ENCODE results near the gene FOXP1.

FOXP1 gene

DNA sequence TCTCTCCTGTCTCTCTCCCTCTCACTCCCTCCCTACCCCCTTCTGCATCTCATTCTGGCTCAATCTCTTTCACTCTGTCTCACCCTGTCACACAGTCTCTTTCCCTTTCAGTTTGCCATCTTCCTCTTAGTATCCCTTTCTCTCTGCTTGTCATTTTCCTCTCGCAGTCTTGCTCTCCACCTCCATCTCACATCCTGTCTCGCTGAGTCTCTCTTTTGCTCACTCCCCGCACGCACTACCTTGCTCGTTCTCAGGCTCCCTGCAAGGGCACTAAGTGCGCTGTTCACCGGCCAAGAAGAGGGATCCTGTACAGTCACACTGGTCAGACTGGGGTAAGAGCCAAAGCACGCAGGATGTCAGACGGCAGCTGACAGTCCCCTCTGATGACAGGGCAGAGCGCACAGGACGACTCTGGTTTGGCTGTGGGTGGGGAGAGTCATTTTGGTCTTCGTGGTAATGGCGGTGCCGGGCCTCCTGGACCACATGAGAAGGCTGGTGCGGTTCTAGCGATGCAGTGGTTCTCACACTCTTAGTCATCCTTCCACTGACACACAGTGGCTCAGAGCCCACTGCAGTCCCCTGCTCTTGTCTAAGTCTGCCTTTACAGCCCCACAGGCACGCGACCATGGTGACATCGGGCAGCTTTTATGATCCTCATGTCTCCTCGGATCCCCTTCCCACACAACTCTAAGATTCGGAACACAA, 356.8 kb downstream of the FOXP1 start:
- Histone ChIP-seq H3K4me1 (ENCODE audit: control insufficient read depth, insufficient read depth, low read length) (peaks cover 19% of the 10 kb centered on the region), H3K9ac (ENCODE audit: low read depth, low read length) (no peak overlapping the region), H3K27me3 (ENCODE audit: control insufficient read depth, insufficient read depth, low read length) (no peaks in the 10 kb centered on the region), H3K36me3 (ENCODE audit: control insufficient read depth, insufficient read depth, low read length) (no peaks in the 10 kb centered on the region), H3K9me3 (ENCODE audit: control insufficient read depth, insufficient read depth, low read length) (no peaks in the 10 kb centered on the region), H3K4me3 (ENCODE audit: low read depth, low read length) (no peak overlapping the region)

DNA sequence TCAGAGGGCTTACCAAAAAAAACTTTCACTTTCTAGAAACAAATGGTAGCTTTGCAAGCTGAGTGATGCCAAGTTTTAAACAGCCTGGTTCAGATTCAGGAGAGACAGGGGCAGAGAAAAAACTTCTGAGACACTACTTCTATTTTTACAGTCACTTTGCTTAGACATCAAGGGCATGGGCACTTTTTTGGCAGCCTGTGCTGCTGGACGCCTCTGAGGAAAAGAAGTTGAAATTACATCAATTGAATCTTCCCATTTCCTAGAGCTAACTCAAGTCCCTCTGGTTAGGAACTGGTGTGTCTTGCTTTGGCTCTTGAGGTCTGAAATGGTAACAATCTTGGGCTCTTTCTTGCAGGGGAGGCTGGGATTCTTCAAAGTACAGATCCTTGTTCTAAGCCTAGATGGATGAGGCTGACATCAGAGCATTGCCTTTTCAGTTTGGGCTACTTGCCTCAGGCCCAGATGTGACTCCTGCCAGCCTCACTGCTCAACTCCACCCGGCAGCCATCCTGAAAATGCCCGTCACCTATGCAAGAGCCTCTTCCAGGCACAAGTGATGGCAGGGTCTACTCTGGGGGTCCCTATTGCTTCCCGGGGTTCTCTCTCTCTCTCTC, 357.5 kb downstream of the FOXP1 start:
- Histone ChIP-seq H3K27me3 (ENCODE audit: control insufficient read depth, insufficient read depth, low read length) (no peaks in the 10 kb centered on the region), H3K4me3 (ENCODE audit: low read depth, low read length) (no peak overlapping the region), H3K9ac (ENCODE audit: low read depth, low read length) (no peak overlapping the region), H3K4me1 (ENCODE audit: control insufficient read depth, insufficient read depth, low read length) (peaks cover 18% of the 10 kb centered on the region), H3K9me3 (ENCODE audit: control insufficient read depth, insufficient read depth, low read length) (no peaks in the 10 kb centered on the region), H3K36me3 (ENCODE audit: control insufficient read depth, insufficient read depth, low read length) (no peaks in the 10 kb centered on the region)

DNA sequence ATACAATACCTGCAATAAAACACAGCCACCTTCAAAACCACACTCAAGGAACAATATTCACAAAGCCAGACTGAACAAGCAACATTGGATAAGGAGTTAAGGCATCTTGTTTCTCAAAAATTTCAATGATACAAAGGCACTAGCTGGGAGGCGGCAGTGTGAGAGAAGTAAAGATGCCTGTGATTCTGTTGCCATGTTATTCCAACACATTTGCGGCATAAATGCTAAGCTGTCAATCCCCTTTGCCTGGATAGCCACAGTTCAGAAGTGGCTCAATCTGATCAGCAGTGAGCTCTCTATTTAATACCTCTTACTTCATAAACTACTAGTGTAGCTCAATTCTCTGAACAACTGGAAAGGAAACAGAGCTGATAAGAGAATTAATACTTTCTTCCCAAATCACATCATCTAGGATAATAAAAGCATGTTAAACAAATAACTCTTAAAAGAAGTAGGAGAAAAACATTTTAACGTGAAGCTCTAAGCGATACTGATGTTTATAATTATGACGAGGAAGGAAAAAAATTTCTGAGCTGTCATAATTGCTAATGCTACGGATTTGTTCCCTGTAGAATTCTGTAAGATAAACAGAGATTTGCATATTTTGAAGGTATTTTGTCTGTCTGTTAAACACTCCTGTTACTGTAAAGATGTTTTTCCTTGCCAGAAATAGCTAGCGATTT, 358.4 kb downstream of the FOXP1 start:
- no peak overlapping the region for H3K4me3 ChIP-seq (ENCODE audit: low read depth, low read length)
- no peaks in the 10 kb centered on the region for H3K9me3 ChIP-seq (ENCODE audit: control insufficient read depth, insufficient read depth, low read length)
- H3K4me1 ChIP-seq (ENCODE audit: control insufficient read depth, insufficient read depth, low read length) = peaks cover 11% of the 10 kb centered on the region
- no peaks in the 10 kb centered on the region for H3K36me3 ChIP-seq (ENCODE audit: control insufficient read depth, insufficient read depth, low read length)
- no peaks in the 10 kb centered on the region for H3K27me3 ChIP-seq (ENCODE audit: control insufficient read depth, insufficient read depth, low read length)
- H3K9ac ChIP-seq (ENCODE audit: low read depth, low read length) = no peak overlapping the region

DNA sequence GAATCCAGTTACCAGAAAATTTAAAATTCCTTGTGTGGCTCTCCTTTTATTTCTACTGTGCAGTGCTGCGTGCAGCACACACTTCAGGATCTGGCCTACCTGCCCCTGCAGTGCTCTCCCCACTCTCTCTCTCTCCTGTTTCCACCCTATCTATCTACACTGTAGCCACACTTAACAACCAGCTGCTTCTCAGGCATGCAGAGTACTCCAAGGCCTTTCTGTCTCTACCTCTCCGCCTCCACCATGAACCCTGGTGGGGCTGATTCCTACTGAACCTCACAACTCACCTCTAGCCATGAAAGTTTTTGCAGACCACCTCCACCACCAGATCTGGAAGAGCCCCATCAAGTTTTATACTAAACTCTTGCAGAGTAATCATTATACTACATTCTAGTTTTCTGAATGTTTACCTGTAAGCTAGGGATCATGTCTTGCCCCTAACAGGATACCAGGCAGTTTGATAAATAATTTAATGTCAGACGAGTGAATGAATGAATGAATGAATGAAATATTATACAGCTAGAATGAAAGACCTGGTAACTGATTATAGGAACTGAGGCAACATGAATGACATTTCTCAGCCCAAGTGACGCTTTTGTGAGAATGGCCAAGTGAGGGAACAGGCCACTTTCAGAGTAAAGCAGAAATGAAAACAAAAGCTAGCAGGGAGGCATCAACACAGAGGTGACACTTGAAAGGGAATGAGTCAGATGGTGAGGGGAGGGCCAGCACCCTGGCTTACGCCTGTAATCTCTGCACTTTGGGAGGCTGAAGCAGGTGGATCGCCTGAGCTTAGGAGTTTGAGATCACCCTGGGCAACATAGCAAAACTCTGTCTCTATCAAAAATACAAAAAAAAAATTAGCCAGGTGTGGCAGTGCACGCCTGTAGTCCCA, 363.5 kb downstream of the FOXP1 start:
- no peaks in the 10 kb centered on the region for H3K36me3 ChIP-seq (ENCODE audit: control insufficient read depth, insufficient read depth, low read length)
- H3K9ac ChIP-seq (ENCODE audit: low read depth, low read length) = no peak overlapping the region
- H3K4me3 ChIP-seq (ENCODE audit: low read depth, low read length) = no peak overlapping the region
- H3K4me1 ChIP-seq (ENCODE audit: control insufficient read depth, insufficient read depth, low read length) = peaks cover 9% of the 10 kb centered on the region
- H3K9me3 ChIP-seq (ENCODE audit: control insufficient read depth, insufficient read depth, low read length) = no peaks in the 10 kb centered on the region
- H3K27me3 ChIP-seq (ENCODE audit: control insufficient read depth, insufficient read depth, low read length) = no peaks in the 10 kb centered on the region

DNA sequence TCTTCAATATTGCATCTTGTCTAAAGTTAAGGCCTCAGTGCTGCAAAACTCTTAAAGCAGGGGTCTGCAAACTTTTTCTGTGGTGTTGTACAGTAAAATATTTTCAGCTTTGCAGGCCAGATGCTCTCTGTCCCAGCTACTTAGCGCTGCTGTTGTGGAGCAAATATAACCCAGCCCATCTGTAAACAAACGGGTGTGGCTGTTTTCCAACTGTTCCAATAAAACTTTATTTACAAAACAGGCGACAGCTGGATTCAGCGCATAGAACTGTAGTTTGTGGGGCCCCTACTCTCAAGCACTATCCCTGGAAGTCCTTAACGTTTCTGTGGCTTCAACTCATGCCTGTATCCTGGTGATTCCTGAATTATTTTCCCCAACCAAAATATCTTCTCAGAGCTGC, 365.0 kb downstream of the FOXP1 start:
- Histone ChIP-seq H3K9ac (ENCODE audit: low read depth, low read length) (no peak overlapping the region), H3K9me3 (ENCODE audit: control insufficient read depth, insufficient read depth, low read length) (no peaks in the 10 kb centered on the region), H3K4me3 (ENCODE audit: low read depth, low read length) (no peak overlapping the region), H3K27me3 (ENCODE audit: control insufficient read depth, insufficient read depth, low read length) (no peaks in the 10 kb centered on the region), H3K4me1 (ENCODE audit: control insufficient read depth, insufficient read depth, low read length) (peaks cover 9% of the 10 kb centered on the region), H3K36me3 (ENCODE audit: control insufficient read depth, insufficient read depth, low read length) (no peaks in the 10 kb centered on the region)

DNA sequence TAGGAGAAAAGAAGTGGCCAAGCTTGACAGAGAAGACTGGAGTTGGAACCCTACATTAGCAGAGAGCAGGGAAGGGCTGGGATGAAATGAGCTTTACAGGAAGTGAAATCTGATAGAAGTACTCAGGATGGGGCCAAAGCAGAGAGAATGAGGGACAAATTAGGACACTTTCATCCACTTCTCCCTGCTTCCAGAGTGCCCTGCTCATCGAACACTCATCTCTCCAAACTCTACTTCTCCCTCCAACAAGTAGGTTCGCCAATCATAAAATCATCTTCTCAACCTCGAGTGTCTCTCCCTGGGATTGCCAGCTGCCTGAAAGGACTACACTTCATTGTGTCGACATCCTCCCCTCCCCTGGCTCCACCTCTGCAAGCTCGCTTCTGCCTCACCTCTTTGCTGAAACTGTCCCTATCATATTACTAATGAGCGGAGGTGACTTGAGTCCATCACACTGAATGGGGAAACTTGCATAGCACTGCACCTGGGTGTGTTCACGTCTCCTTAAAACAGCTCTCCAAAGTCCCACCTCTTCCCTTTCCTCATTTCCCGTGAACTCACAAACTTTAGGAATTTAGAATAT, 365.8 kb downstream of the FOXP1 start:
- H3K9me3 ChIP-seq (ENCODE audit: control insufficient read depth, insufficient read depth, low read length) = no peaks in the 10 kb centered on the region
- H3K4me1 ChIP-seq (ENCODE audit: control insufficient read depth, insufficient read depth, low read length) = peaks cover 9% of the 10 kb centered on the region
- H3K36me3 ChIP-seq (ENCODE audit: control insufficient read depth, insufficient read depth, low read length) = no peaks in the 10 kb centered on the region
- H3K27me3 ChIP-seq (ENCODE audit: control insufficient read depth, insufficient read depth, low read length) = no peaks in the 10 kb centered on the region
- H3K4me3 ChIP-seq (ENCODE audit: low read depth, low read length) = no peak overlapping the region
- H3K9ac ChIP-seq (ENCODE audit: low read depth, low read length) = no peak overlapping the region

DNA sequence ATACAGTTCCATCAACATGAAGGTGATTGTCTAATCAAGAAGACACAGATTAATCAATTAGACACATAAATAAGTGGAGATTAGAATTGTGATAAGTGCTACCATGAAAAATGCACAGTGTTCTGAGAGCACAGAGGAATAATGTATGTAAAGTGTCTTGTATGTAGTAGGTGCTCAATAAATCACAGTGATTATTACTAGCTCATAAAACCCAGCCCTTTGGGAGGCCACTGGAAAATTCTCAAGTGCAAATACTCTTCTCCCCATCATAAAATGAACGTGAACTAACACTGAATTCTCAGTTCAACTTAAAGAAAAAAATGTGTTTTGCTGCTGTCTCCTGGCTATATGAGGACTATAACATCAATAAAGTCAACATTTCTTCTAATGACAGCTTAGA, 368.2 kb downstream of the FOXP1 start:
- Histone ChIP-seq H3K9me3 (ENCODE audit: control insufficient read depth, insufficient read depth, low read length) (no peaks in the 10 kb centered on the region), H3K36me3 (ENCODE audit: control insufficient read depth, insufficient read depth, low read length) (no peaks in the 10 kb centered on the region), H3K4me1 (ENCODE audit: control insufficient read depth, insufficient read depth, low read length) (peaks cover 10% of the 10 kb centered on the region), H3K9ac (ENCODE audit: low read depth, low read length) (no peak overlapping the region), H3K27me3 (ENCODE audit: control insufficient read depth, insufficient read depth, low read length) (no peaks in the 10 kb centered on the region), H3K4me3 (ENCODE audit: low read depth, low read length) (no peak overlapping the region)

DNA sequence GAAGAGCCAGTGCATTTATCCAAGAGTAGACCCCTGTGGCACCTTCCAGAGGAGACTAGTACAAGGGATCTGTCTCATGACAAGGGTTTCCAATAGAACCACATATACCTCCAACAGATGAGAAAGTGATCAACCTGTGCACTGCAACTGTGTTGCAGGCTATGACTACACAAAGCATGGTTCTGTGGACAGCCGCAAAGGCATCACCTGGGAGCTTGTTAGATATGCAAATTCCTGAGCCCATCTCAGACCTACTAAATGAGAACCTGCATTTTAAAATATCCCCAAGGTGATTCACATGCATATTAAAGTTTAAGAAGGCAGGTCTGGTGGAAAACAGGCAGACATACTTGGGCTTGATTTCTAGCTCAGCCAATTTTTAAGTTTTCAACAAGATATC, 368.7 kb downstream of the FOXP1 start:
- Histone ChIP-seq H3K36me3 (ENCODE audit: control insufficient read depth, insufficient read depth, low read length) (no peaks in the 10 kb centered on the region), H3K4me1 (ENCODE audit: control insufficient read depth, insufficient read depth, low read length) (peaks cover 12% of the 10 kb centered on the region), H3K4me3 (ENCODE audit: low read depth, low read length) (no peak overlapping the region), H3K9me3 (ENCODE audit: control insufficient read depth, insufficient read depth, low read length) (no peaks in the 10 kb centered on the region), H3K9ac (ENCODE audit: low read depth, low read length) (no peak overlapping the region), H3K27me3 (ENCODE audit: control insufficient read depth, insufficient read depth, low read length) (no peaks in the 10 kb centered on the region)

DNA sequence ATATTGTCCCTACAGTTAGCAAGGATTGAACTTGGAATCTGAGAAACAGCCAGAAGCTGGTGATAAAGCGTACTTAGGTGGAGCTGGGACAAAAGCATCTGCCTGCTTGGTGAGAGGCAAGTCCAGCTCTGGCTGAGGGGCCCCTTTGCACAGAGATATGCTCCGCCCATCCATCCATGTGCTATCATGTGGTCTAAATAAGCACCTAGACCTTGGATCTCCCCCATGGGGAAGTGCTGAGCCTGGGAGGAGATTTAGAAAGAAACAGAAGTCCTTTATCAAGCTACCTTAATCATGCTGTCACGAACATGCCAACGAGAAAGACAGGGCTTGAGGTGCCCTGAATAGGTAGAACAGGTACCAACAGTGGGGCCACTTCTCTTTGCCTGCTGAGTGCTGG, 369.5 kb downstream of the FOXP1 start:
- Histone ChIP-seq H3K4me1 (ENCODE audit: control insufficient read depth, insufficient read depth, low read length) (peaks cover 13% of the 10 kb centered on the region), H3K27me3 (ENCODE audit: control insufficient read depth, insufficient read depth, low read length) (no peaks in the 10 kb centered on the region), H3K9ac (ENCODE audit: low read depth, low read length) (no peak overlapping the region), H3K9me3 (ENCODE audit: control insufficient read depth, insufficient read depth, low read length) (no peaks in the 10 kb centered on the region), H3K36me3 (ENCODE audit: control insufficient read depth, insufficient read depth, low read length) (no peaks in the 10 kb centered on the region), H3K4me3 (ENCODE audit: low read depth, low read length) (no peak overlapping the region)

DNA sequence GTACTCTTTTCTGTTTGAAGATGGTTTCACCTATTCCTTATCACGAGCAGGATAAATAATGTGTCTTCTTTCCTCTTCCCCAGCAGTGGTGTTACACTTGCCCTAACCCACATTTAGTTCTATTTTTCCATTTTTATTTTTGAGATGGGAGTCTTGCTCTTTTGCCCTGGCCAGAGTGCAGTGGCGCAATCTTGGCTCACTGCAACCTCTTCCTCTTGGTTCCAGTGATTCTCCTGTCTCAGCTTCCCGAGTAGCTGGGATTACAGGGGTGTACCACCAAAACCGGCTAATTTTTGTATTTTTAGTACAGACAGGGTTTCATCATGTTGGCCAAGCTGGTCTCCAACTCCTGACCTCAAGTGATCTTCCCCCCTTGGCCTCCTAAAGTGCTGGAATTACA, 372.4 kb downstream of the FOXP1 start:
- no peak overlapping the region for H3K9ac ChIP-seq (ENCODE audit: low read depth, low read length)
- no peaks in the 10 kb centered on the region for H3K9me3 ChIP-seq (ENCODE audit: control insufficient read depth, insufficient read depth, low read length)
- H3K27me3 ChIP-seq (ENCODE audit: control insufficient read depth, insufficient read depth, low read length) = no peaks in the 10 kb centered on the region
- no peak overlapping the region for H3K4me3 ChIP-seq (ENCODE audit: low read depth, low read length)
- H3K36me3 ChIP-seq (ENCODE audit: control insufficient read depth, insufficient read depth, low read length) = no peaks in the 10 kb centered on the region
- peaks cover 18% of the 10 kb centered on the region for H3K4me1 ChIP-seq (ENCODE audit: control insufficient read depth, insufficient read depth, low read length)

DNA sequence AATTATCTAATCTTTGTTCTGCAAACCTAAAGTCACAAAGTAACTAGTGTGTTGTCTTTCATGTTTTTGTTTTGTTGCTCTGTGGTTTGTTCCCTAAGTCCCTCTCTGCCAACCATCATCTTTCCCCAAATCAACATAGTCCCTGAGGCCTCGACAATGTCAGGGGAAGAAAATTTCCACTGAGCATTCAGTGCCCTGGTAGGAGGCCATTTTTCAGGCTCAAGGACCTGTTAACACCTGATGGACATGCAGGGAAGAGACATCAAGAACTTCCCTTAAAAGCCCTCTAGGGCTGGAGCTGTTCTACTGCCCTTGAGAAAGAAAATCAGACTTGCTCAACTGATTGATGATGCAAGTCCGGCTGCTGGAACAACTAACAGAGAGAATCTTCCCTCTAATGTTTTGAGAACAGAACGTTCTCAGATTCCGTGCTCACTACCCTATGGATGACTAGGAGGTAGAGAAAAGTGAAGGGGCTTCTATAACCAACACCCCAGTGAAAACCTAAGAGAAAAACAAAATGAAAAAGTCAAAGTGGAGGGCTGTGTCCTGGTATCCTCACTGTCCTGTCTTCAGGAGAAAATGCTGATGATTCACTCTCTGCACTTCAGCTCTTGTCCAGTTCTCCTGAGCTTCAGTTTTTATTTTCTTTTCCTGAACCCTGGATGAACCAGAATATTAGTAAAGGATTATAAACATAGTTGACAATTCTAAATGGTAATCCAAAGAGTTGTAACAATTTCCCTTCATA, 373.1 kb downstream of the FOXP1 start:
- Histone ChIP-seq H3K4me1 (ENCODE audit: control insufficient read depth, insufficient read depth, low read length) (peaks cover 16% of the 10 kb centered on the region), H3K9ac (ENCODE audit: low read depth, low read length) (no peak overlapping the region), H3K9me3 (ENCODE audit: control insufficient read depth, insufficient read depth, low read length) (no peaks in the 10 kb centered on the region), H3K4me3 (ENCODE audit: low read depth, low read length) (no peak overlapping the region), H3K27me3 (ENCODE audit: control insufficient read depth, insufficient read depth, low read length) (no peaks in the 10 kb centered on the region), H3K36me3 (ENCODE audit: control insufficient read depth, insufficient read depth, low read length) (no peaks in the 10 kb centered on the region)

Data from iPS-15b (cell line).